Stimulated activated CD4-positive, alpha-beta T cell treated with anti-CD3 and anti-CD28 coated beads, Interleukin-4, amount 100 ng/mL, for 48 hours (primary cell): ENCODE results near the gene ECHS1.
A peak's percentile ranks its signal among the peaks of the same experiment; 100 is the strongest.
"Not testable (repeated sequence)": the region's sequence is repeated elsewhere in the genome, so short reads cannot be mapped to it uniquely, and the experiment has no call there.

Experiments
- DNase-seq, 2 donors: peaks; one replicate each; pipeline ENCODE4 v3.0.0-alpha.2; 2020; ENCODE audit warnings: low read depth in 2 of 2

The ECHS1 gene

DNA sequence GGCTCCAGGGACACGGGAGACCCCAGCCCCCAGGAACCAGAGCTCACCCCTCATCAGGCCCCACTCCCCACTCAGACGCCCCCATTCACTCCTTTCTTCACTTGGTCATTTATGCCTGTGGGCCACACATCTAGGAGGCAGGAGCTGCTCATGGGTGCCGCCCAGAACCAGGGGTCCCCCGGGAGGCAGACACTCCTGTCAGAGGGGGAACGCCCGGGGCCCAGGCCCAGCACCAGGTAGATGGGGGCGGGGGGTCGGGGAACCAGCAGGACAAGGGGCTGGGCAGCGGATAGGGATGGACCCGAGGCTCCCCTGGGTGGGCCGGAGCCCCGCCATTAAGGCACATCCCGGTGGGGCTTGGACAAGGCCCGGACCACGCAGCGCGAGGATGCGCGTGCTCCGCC is 48.3 kb downstream of the ECHS1 start:
- no peak for DNase-seq

DNA sequence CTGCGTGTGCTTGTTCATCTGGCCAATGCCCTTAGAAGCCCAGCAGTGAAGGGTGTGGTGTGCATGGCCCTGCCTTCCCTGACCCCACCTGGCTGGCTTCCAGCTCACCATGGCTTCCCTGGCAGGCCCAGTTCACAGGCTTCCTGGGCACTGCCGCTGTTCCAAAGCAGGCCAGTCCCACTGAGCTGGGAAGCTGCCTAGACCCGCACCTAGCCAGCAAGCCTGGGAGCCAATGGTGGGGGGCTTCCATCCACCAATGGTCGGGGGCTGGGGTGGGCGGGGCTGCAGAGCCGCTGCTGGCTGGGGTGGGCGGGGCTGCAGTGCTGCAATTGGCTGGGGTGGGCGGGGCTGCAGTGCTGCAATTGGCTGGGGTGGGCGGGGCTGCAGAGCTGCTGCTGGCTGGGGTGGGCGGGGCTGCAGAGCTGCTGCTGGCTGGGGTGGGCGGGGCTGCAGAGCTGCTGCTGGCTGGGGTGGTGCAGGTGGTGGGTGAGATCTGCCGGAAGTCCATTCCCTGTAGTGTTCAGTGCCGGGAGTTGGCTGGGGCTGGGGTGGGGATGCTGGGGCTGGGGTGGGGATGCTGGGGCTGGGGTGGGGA is 48.9 kb downstream of the ECHS1 start:
- DNase-seq, result peak; percentile 52 to 65

DNA sequence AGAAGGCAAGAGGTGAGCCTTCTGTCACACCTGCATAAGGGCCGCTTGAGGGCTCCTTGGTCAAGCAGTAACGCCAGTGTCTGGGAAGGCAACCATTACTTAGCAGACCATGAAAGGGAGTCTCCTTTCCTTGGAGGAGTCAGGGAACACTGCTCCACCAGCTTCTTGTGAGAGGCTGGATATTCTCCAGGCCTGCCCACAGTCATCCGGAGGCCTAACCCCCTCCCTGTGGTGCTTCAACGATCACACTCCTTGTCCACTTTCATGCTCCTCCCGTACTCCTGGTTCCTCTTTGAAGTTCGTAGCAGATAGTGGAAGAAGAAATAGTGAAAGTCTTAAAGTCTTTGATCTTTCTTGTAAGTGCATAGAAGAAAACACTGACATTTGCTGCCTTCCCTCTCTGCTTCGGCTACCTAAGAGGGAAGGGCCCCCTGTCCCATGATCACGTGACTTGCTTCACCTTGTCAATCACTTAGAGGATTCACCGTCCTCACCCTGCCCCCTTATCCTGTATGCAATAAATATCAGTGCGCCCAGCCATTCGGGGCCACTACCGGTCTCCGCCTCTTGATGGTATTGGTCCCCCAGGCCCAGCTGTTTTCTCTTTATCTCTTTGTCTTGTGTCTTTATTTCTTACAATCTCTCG is 51.0 kb downstream of the ECHS1 start:
- DNase-seq, result not testable (repeated sequence)

DNA sequence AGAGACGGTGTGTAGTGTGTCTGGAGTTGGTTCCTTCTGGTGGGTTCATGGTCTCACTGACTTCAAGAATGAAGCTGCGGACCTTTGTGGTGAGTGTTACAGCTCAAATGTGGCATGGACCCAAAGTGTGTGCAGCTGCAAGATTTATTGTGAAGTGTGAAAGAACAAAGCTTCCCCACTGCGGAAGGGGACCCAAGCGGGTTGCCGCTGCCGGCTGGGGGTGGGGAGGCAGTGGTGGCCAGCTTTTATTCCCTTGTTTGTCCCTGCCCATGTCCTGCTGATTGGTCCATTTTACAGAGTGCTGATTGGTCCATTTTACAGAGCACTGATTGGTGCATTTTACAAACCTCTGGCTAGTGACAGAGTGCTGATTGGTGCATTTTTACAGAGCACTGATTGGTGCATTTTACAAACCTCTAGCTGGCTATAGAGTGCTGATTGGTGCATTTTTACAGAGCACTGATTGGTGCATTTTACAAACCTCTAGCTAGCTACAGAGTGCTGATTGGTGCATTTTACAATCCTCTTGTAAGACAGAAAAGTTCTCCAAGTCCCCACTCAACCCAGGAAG is 52.2 kb downstream of the ECHS1 start:
- DNase-seq, result not testable (repeated sequence)

DNA sequence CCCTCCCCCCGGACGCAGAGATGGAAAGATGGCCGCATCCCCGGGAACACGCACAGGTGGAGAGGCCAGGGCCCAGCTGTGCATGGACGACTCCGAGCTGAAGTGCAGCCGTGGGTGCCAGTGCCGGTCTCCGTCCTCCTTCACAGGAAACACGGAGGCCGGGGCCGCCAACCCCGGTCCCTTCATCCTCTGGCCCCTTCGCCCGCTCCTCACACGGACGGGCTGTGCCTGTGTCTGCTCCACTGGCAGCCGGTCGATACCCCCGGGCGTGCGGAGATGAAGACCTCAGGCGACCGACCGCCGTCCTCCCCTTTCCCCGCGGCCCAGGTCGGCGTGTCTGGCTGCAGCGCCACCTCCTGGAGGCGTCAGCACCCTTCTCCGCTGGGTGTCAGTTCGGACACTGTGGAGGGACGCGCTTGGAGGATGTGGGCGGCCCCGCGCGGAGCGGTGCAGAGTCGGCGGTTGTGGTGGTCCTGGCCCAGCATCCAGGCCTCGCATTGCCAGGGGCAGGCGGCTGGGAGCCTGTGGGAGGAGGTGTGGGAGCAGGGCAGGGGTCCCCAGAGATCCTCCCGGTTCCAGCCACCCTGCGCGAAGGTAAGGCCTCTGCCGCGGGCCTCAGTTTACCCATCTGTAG is 54.5 kb downstream of the ECHS1 start:
- peak; percentile 68 to 71 for DNase-seq

DNA sequence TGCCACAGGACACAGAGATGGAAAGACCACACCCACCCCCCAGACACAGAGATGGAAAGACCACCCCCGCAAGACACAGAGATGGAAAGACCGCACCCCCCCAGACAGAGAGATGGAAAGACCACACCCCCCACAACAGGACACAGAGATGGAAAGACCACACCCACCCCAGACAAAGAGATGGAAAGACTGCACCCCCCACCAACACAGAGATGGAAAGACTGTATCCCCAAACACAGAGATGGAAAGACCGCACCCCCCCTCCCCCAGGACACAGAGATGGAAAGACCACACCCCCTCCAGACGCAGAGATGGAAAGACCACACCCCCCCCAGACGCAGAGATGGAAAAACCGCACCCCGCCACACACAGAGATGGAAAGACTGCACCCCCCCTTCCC is 56.4 kb downstream of the ECHS1 start:
- DNase-seq, result no peak

DNA sequence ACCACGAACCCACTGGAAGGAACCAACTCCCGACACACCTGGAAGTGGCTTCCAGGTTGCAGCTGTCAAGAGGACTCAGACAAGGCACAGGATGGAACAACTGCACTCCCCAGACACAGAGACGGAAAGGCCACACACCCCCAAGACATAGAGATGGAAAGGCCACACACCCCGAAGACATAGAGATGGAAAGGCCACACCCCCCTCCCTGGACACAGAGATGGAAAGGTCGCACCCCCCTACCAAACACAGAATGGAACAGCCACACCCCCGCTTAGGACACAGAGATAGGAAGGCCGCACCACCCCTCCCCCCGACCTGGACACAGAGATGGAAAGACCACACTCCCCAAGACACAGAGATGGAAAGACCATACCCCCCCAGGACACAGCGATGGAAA is 56.9 kb downstream of the ECHS1 start:
- no peak for DNase-seq

DNA sequence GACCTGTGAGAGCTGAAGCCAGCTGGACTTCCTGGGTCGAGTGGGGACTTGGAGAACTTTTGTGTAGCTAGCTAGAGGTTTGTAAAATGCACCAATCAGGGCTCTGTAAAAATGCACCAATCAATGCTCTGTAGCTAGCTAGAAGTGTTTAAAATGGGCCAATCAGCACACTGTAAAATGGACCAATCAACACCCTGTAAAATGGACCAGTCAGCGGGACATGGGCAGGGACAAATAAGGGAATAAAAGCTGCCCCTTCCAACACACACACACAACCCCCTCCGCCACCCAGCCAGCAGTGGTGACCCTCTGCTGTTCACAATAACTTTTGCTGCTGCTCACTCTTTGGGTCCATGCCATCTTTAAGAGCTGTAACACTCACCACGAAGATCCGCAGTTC is 57.3 kb downstream of the ECHS1 start:
- no peak for DNase-seq

DNA sequence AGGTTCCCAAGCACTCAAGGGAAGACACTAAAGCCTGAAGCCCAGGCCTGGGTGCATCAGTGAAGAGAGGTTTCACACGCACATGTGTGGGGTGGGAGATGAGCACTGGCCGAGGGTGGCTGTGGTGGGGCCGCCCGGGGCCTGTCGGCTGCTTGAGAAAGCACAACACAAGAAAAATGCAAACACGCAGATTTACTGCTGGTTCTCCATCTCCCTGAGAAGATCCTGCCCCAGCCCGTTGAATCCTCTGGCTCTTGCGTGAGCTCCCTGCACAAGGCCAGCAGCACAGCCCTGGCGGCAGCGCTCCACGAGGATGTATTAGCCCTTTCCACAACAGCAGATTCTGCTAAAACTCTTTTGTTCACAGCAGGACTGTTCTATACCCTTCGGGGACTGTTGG is 58.2 kb downstream of the ECHS1 start:
- no peak for DNase-seq

DNA sequence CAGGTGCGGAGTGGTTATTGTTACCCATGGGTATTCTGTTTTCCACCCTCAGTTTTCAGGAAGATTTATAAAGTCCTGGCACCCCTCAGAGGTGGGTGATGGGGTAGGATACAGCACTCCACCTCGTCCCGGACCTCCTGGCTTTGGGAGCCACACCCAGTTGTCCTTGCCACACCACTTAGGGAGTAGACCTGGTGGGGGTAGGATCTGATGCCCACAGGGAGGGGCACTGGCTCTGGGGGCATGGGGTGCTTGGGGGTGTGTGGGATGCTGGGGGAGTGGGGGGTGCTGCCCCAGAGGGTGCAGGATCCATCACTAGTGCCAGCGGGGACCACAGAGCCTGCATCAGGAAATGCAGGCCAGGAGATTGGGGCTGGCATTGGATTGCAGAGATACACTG is 60.0 kb downstream of the ECHS1 start:
- no peak for DNase-seq

DNA sequence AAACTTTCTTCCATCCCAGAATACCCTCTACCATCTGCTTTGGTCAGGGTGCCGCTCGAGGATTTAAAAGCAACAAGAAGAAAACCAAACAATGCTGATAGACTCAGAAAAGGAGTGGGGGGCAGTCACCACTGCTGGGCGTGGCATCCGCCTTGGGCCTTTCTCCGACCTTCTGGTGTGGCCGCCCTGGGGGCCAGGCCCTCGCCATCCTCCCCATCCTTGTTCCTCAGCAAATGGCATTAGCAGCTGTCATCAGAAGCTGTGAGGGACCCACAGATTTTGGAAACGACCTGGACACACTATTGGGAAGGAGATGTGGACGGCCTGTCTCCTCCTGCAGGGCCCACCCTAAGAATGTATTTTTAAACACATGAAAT is 60.4 kb downstream of the ECHS1 start:
- no peak for DNase-seq
